Breast epithelium (tissue), 3 donors: ENCODE data around the gene CETP.

Experiments
- POLR2A ChIP-seq: fragments of 450-650 bp; IDR thresholded peaks from one replicate; pipeline ENCODE4 v1.6.1; 2016; ENCODE audit warnings: antibody characterized with exemption, mild to moderate bottlenecking, moderate library complexity
- POLR2AphosphoS5 ChIP-seq, 3 donors: sonication (generic); formaldehyde crosslinking; IDR thresholded peaks; one replicate each; pipeline ENCODE4 v1.6.1; 2017; ENCODE audit warnings: antibody characterized with exemption in 3 of 3
- TF ChIP-seq, protein P1 (sequence below), 3 donors: fragments of 450-650 bp; IDR thresholded peaks; one replicate each; pipeline ENCODE4 v1.5.1; 2016 to 2017; ENCODE audit warnings: antibody characterized with exemption in 3 of 3, mild to moderate bottlenecking in 3 of 3, moderate library complexity in 3 of 3

DNA sequence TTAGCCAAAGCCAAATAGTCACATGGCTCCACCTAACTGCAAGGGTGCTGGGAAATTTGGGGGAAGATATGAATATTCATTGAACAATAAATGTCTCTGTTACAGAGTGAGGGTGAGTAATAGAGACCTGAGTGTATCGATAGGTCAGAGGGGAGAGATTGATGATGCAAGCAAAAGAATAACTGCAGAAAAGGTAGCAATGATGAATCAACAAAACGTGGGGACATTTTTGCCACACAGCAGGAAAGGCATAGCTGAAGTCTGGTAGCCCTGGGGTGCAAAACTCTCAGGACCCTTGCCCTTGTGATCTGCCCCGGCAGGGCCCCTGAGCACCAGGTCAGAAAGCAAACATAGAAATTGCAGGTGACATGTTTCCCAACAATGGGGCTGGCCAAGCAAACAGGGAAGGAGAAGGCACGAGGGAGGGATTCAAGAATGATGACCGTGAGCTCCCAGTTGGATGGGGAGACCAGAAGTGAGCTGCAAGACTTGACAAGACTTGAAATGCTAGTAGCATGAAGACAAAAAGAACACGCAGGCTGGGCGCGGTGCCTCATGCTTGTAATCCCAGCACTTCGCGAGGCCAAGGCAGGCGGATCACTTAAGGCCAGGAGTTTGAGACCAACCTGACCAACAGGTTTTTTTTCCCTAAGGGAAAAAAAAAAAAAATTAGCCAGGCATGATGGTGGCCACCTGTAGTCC, 42.5 kb upstream of the CETP start:
- TF ChIP-seq POLR2A (no peak), POLR2AphosphoS5 (IDR thresholded peaks at IDR 0.05) (peak in 1 of 3 donors; percentile 19)
- TF ChIP-seq, protein P1, sequence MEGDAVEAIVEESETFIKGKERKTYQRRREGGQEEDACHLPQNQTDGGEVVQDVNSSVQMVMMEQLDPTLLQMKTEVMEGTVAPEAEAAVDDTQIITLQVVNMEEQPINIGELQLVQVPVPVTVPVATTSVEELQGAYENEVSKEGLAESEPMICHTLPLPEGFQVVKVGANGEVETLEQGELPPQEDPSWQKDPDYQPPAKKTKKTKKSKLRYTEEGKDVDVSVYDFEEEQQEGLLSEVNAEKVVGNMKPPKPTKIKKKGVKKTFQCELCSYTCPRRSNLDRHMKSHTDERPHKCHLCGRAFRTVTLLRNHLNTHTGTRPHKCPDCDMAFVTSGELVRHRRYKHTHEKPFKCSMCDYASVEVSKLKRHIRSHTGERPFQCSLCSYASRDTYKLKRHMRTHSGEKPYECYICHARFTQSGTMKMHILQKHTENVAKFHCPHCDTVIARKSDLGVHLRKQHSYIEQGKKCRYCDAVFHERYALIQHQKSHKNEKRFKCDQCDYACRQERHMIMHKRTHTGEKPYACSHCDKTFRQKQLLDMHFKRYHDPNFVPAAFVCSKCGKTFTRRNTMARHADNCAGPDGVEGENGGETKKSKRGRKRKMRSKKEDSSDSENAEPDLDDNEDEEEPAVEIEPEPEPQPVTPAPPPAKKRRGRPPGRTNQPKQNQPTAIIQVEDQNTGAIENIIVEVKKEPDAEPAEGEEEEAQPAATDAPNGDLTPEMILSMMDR (IDR thresholded peaks at IDR 0.05), result no peak
